Parathyroid adenoma (tissue), 2 donors: Measurements from ENCODE around the gene GDPGP1.
A peak's percentile ranks its signal among the peaks of the same experiment; 100 is the strongest.
"Not testable (repeated sequence)": the region's sequence is repeated elsewhere in the genome, so short reads cannot be mapped to it uniquely, and the experiment has no call there.

Experiments used
- H2AFZ ChIP-seq: fragments of 300-600 bp; sonication (generic); one replicate; pipeline ENCODE4 v1.7.0; 2017; ENCODE audit warnings: antibody characterized with exemption, mild to moderate bottlenecking
- H3K27ac ChIP-seq: fragments of 300-600 bp; sonication (generic); one replicate; pipeline ENCODE4 v1.7.0; 2017
- H3K27me3 ChIP-seq: fragments of 300-600 bp; sonication (generic); one replicate; pipeline ENCODE4 v1.7.0; 2017; ENCODE audit warnings: low read length; ENCODE audit not compliant: control insufficient read depth, insufficient read depth
- H3K36me3 ChIP-seq: fragments of 300-600 bp; sonication (generic); one replicate; pipeline ENCODE4 v1.7.0; 2017; ENCODE audit warnings: low read length; ENCODE audit not compliant: control insufficient read depth, insufficient read depth
- H3K4me1 ChIP-seq: fragments of 300-600 bp; sonication (generic); one replicate; pipeline ENCODE4 v1.7.0; 2017; ENCODE audit warnings: control low read depth
- H3K4me2 ChIP-seq: fragments of 300-600 bp; sonication (generic); one replicate; pipeline ENCODE4 v1.7.0; 2017; ENCODE audit warnings: low read length
- H3K4me3 ChIP-seq: fragments of 300-600 bp; sonication (generic); one replicate; pipeline ENCODE4 v1.7.0; 2017; ENCODE audit warnings: low read depth, low read length
- H3K79me2 ChIP-seq: fragments of 300-600 bp; sonication (generic); one replicate; pipeline ENCODE4 v1.7.0; 2017; ENCODE audit warnings: control low read depth
- H3K9ac ChIP-seq: fragments of 300-600 bp; sonication (generic); one replicate; pipeline ENCODE4 v1.7.0; 2017; ENCODE audit warnings: mild to moderate bottlenecking
- H3K9me3 ChIP-seq: fragments of 300-600 bp; sonication (generic); one replicate; pipeline ENCODE4 v1.7.0; 2017; ENCODE audit warnings: low read length; ENCODE audit not compliant: control insufficient read depth
- TF ChIP-seq, protein P1 (sequence below): fragments of 300-600 bp; sonication (generic); IDR thresholded peaks from one replicate; pipeline ENCODE4 v1.7.0; 2017; ENCODE audit warnings: antibody characterized with exemption, mild to moderate bottlenecking
- donor health status: primary hyperparathyroidism.

GDPGP1 gene

DNA sequence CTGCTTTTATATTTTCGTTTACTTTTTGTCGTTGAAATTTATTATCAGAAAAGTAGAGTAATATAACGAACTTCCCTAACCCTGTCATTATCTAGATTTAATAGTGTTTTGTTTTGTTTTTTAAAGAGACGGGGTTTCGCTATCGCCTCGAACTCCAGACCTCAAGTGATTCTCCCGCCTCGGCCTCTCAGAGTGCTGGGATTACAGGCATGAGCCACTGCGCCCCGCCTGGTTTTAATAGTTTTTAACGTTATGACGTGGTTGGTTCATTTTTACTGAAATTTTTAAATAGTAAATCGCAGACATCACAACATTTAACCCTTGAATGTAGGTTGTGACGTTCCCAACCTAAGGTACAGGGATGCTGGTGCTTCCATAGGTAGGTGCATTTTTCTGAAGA, 32.5 kb downstream of the GDPGP1 start:
- peak overlapping the region; percentile 96 for H3K27ac ChIP-seq
- TF ChIP-seq, protein P1, sequence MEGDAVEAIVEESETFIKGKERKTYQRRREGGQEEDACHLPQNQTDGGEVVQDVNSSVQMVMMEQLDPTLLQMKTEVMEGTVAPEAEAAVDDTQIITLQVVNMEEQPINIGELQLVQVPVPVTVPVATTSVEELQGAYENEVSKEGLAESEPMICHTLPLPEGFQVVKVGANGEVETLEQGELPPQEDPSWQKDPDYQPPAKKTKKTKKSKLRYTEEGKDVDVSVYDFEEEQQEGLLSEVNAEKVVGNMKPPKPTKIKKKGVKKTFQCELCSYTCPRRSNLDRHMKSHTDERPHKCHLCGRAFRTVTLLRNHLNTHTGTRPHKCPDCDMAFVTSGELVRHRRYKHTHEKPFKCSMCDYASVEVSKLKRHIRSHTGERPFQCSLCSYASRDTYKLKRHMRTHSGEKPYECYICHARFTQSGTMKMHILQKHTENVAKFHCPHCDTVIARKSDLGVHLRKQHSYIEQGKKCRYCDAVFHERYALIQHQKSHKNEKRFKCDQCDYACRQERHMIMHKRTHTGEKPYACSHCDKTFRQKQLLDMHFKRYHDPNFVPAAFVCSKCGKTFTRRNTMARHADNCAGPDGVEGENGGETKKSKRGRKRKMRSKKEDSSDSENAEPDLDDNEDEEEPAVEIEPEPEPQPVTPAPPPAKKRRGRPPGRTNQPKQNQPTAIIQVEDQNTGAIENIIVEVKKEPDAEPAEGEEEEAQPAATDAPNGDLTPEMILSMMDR, result no peak
- H3K36me3 ChIP-seq, result no peaks in the 10 kb centered on the region
- H3K9ac ChIP-seq, result no peak overlapping the region
- peak overlapping the region; percentile 96 for H3K4me2 ChIP-seq
- peak overlapping the region; percentile 96 for H2AFZ ChIP-seq
- H3K4me1 ChIP-seq, result peaks cover 9% of the 10 kb centered on the region
- peaks cover 21% of the 10 kb centered on the region for H3K79me2 ChIP-seq
- no peaks in the 10 kb centered on the region for H3K27me3 ChIP-seq
- no peaks in the 10 kb centered on the region for H3K9me3 ChIP-seq
- peak overlapping the region; percentile 76 for H3K4me3 ChIP-seq

DNA sequence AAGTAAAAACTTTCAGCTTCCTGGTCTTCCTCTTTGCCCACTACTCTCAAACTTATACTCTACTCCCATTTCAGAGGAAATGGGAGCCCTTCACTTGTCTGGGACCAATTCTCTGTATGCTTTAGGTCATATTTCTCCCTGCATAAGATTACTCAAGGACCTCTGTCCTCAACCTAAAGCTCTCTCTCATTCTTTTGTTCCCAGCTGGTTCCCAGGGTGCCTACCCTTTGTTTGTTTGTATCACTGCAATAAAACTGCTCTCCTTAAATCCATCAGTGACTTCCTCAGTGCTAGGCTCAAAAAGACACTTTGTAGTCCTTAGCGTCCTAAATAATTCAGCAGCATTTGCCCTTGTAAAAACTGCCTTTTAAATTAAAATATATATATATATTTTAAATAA, 34.4 kb downstream of the GDPGP1 start:
- Histone ChIP-seq H3K9ac (no peak overlapping the region), H3K4me2 (no peak overlapping the region), H3K4me3 (no peak overlapping the region), H3K27ac (no peak overlapping the region), H3K36me3 (no peaks in the 10 kb centered on the region), H3K4me1 (peaks cover 9% of the 10 kb centered on the region), H3K79me2 (peaks cover 21% of the 10 kb centered on the region), H3K9me3 (no peaks in the 10 kb centered on the region), H2AFZ (no peak overlapping the region), H3K27me3 (no peaks in the 10 kb centered on the region)
- TF ChIP-seq, protein P1, result no peak

DNA sequence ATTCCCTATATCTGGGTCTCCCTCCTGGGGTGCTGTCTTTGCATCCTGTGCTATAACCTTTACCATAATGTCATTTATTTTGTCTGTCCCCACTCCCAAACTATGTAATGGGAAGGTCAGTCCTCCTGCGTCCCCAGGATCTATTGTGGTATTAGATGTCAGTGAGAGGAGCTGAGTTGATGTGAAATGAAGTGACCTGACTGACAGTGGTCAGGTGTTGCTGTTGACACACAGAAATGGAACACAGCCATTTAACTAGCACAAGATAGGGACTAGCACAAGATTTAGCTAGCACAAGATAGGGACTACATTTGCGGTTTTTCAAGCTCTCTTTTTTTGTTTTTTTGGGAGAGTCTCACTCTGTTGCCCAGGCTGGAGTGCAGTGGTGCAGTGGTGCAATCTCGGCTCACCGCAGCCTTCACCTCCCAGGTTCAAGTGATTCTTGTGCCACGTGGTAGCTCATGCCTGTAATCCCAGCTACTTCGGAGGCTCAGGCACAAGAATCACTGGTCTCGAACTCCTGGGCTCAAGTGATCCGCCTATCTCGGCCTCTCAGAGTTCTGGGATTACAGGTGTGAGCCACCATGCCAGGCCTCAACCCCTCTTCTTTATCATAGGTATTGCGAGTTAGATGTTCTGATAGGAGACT, 36.6 kb downstream of the GDPGP1 start:
- Histone ChIP-seq H3K9ac (no peak overlapping the region), H3K4me3 (no peak overlapping the region), H3K79me2 (peaks cover 20% of the 10 kb centered on the region), H3K36me3 (no peaks in the 10 kb centered on the region), H3K27ac (no peak overlapping the region), H3K4me1 (peaks cover 6% of the 10 kb centered on the region), H3K9me3 (no peaks in the 10 kb centered on the region), H2AFZ (no peak overlapping the region), H3K27me3 (no peaks in the 10 kb centered on the region), H3K4me2 (no peak overlapping the region)
- TF ChIP-seq, protein P1, result no peak

DNA sequence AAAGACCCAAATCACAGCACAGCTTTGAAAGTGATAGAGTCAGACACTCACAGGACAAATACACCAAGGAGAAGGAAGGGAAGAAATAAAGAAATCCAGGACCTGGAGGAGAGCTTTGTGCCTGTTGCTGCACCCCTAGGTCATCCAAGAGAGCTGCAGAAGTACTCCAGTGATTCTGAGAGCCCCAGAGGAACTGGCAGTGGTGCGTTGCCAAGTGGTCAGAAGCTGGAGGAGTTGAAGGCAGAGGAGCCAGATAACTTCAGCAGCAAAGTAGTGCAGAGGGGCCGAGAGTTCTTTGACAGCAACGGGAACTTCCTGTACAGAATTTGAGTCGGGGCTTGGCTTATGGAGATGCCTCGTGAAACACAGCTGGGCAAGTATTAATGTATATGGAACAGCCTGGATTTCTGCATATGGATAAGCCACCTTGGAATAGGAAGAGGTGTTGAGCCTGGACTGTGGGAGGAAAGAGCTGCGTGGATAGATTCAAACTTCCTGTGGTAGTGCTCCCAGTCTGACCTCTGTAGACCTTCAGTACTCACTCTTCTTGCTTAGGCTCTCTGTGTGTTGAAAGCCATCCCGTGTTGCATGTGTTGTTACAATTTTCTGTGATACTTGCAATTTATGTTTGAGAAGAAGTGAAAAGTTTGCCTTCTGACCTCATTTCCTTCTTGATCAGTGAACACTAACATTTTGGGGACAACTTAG, 37.6 kb downstream of the GDPGP1 start:
- H3K79me2 ChIP-seq, result peaks cover 12% of the 10 kb centered on the region
- no peak overlapping the region for H3K9ac ChIP-seq
- H3K36me3 ChIP-seq, result no peaks in the 10 kb centered on the region
- TF ChIP-seq, protein P1, result no peak
- H3K27ac ChIP-seq, result no peak overlapping the region
- peaks cover 4% of the 10 kb centered on the region for H3K4me1 ChIP-seq
- no peak overlapping the region for H3K4me2 ChIP-seq
- no peaks in the 10 kb centered on the region for H3K27me3 ChIP-seq
- H3K4me3 ChIP-seq, result no peak overlapping the region
- no peak overlapping the region for H2AFZ ChIP-seq
- no peaks in the 10 kb centered on the region for H3K9me3 ChIP-seq

DNA sequence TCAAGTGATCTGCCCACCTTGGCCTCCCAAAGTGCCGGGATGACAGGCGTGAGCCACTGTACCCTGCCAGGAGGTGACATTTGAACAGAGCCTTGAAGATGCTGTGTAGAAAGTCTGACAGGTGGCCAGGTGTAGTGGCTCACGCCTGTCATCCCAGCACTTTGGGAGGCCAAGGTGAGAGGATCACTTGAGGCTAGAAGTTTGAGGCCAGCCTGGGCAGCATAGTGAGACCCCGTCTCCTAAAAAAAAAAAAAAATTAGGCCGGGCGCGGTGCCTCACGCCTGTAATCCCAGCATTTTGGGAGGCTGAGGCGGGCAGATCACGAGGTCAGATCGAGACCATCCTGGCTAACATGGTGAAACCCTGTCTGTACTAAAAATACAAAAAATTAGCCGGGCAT, 44.5 kb downstream of the GDPGP1 start:
- not testable (repeated sequence) for H3K79me2 ChIP-seq, H3K27ac ChIP-seq, H2AFZ ChIP-seq, H3K27me3 ChIP-seq, H3K4me2 ChIP-seq, H3K4me3 ChIP-seq, H3K9ac ChIP-seq, H3K9me3 ChIP-seq, H3K4me1 ChIP-seq, H3K36me3 ChIP-seq

DNA sequence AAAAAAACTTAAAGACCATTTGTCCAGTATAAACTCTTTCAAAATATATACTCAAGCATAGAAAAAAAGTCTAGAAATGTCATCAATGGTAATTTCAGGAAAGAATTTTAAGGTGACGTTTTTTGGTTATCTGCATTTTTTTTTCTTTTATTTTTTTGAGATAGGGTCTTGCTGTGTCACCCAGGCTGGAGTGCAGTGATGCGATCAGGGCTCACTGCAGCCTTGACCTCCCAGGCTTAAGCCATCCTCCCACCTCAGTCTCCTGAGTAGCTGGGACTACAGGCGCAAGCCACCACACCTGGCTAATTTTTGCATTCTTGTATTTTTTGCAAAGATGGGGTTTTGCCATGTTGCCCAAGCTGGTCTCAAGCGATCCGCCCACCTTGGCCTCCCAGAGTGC, 46.7 kb downstream of the GDPGP1 start:
- not testable (repeated sequence) for H3K27me3 ChIP-seq, H3K4me3 ChIP-seq, H3K36me3 ChIP-seq, H3K9me3 ChIP-seq, H3K79me2 ChIP-seq, H2AFZ ChIP-seq, H3K4me1 ChIP-seq, H3K9ac ChIP-seq, H3K27ac ChIP-seq, H3K4me2 ChIP-seq

DNA sequence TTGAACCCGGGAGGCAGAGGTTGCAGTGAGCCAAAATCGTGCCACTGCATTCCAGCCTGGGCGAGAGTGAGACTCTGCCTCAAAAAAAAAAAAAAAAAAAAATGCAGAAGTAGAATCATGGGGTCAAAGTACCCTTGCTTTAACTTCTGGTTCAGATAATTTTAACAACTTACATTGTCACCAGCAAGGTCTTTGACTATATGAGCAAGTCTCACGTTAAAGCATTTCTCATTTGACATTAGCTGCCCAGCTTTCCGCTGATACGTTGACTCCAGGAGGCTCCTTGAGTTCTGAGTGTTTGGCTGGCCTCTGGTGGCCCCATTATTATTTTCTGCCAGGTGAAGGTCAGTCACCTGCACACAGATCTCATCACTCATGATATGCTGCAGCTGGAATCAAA, 47.6 kb downstream of the GDPGP1 start:
- H3K27me3 ChIP-seq, H2AFZ ChIP-seq, H3K4me1 ChIP-seq, H3K9ac ChIP-seq, H3K4me2 ChIP-seq, H3K27ac ChIP-seq, H3K9me3 ChIP-seq, H3K36me3 ChIP-seq, H3K79me2 ChIP-seq, H3K4me3 ChIP-seq: not testable (repeated sequence)
